Raji (cell line): ENCODE data around the gene SLC28A3.

Experiments used
- POLR2A ChIP-seq: IDR thresholded peaks from 2 replicates; pipeline ENCODE4 v1.6.1; 2011; ENCODE audit warnings: low read depth, low read length, control low read depth; ENCODE audit not compliant: insufficient read depth

Gene SLC28A3

GRCh38 chr9:84349671-84350070 lies 9.1 kb upstream of the SLC28A3 start:
- no peak for TF ChIP-seq POLR2A

GRCh38 chr9:84343111-84343521 lies 2.6 kb upstream of the SLC28A3 start:
- TF ChIP-seq POLR2A, result no peak

GRCh38 chr9:84339962-84340361 lies 596 bp downstream of the SLC28A3 start:
- no peak for TF ChIP-seq POLR2A

- TF ChIP-seq POLR2A, result no peak
Measured at GRCh38 chr9:84339503-84339902, 1.1 kb downstream of the SLC28A3 start.

GRCh38 chr9:84338792-84339191 lies 1.8 kb downstream of the SLC28A3 start:
- no peak for TF ChIP-seq POLR2A

GRCh38 chr9:84337252-84337651 lies 3.3 kb downstream of the SLC28A3 start:
- TF ChIP-seq POLR2A, result no peak

- TF ChIP-seq POLR2A, result no peak
Measured at GRCh38 chr9:84331119-84331809, 9.3 kb downstream of the SLC28A3 start.

GRCh38 chr9:84330246-84330645 lies 10.3 kb downstream of the SLC28A3 start:
- no peak for TF ChIP-seq POLR2A

- TF ChIP-seq POLR2A, result no peak
Measured at GRCh38 chr9:84327184-84327583, 13.4 kb downstream of the SLC28A3 start.

- TF ChIP-seq POLR2A, result no peak
Measured at GRCh38 chr9:84325347-84325973, 15.1 kb downstream of the SLC28A3 start.

GRCh38 chr9:84324811-84325210 lies 15.7 kb downstream of the SLC28A3 start:
- TF ChIP-seq POLR2A, result no peak

- TF ChIP-seq POLR2A, result no peak
Measured at GRCh38 chr9:84323858-84324257, 16.7 kb downstream of the SLC28A3 start.

- no peak for TF ChIP-seq POLR2A
Measured at GRCh38 chr9:84322828-84323227, 17.7 kb downstream of the SLC28A3 start.

- no peak for TF ChIP-seq POLR2A
Measured at GRCh38 chr9:84320231-84320630, 20.3 kb downstream of the SLC28A3 start.

- TF ChIP-seq POLR2A, result no peak
Measured at GRCh38 chr9:84319632-84320031, 20.9 kb downstream of the SLC28A3 start.

- TF ChIP-seq POLR2A, result no peak
Measured at GRCh38 chr9:84318981-84319380, 21.6 kb downstream of the SLC28A3 start.

GRCh38 chr9:84317563-84317962 lies 23.0 kb downstream of the SLC28A3 start:
- no peak for TF ChIP-seq POLR2A

GRCh38 chr9:84315278-84315877 lies 25.2 kb downstream of the SLC28A3 start:
- no peak for TF ChIP-seq POLR2A
